Measurements from ENCODE around the gene OR2Z1.
"Not testable (repeated sequence)": the region's sequence is repeated elsewhere in the genome, so short reads cannot be mapped to it uniquely, and the experiment has no call there.

The OR2Z1 gene

DNA sequence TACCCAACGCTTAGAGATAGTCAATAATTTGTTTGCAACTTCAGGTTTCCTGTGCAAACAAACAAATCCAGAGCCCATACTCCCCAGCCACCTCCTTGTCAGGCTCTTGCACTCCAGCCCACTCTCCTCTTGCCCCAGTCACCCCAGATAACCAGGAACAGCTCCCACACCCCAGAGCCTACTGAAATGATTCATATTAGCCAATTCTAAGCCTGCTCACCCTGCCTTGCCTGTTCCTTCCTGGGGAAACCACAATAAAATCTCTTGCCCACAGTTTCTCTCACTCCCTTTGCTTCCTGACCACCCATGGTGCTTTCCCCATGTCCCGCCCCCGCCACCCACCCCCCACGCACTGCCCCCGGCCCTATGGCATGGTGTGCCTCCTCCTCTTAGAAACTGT, 19.1 kb upstream of the OR2Z1 start:
- DNase-seq (ENCODE audit: low read depth in 4 of 4, low spot score in 1 of 4) = peak in 1 of 4 experiments; percentile 1

GRCh38 chr19:8703223-8703622, 18.2 kb upstream of the OR2Z1 start:
- DNase-seq (ENCODE audit: low read depth in 4 of 4, low spot score in 1 of 4) = no peak

DNA sequence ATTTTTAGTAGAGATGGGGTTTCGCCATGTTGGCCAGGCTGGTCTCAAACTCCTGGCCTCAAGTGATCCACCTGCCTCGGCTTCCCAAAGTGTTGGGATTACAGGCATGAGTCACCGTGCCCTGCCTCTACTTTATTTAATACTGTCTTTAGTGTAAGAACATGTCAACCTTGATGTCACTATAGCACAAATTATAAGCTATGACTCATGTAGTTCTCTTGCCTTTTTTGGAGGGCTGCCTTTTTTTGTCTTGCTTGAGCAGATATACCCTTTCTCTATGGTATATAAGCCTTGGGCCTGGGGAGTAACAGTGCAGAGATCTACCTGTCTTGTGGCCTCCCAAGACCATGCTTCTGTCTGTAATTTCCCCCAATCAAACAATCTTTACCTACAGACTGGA, 16.1 kb upstream of the OR2Z1 start:
- not testable (repeated sequence) for DNase-seq (ENCODE audit: low read depth in 4 of 4, low spot score in 1 of 4)

GRCh38 chr19:8705742-8706141, 15.7 kb upstream of the OR2Z1 start:
- DNase-seq (ENCODE audit: low read depth in 4 of 4, low spot score in 1 of 4) = no peak

GRCh38 chr19:8710337-8710736, 11.1 kb upstream of the OR2Z1 start:
- DNase-seq (ENCODE audit: low read depth in 4 of 4, low spot score in 1 of 4) = not testable (repeated sequence)

GRCh38 chr19:8722032-8722431, 598 bp downstream of the OR2Z1 start:
- no peak for DNase-seq (ENCODE audit: low read depth in 4 of 4, low spot score in 1 of 4)

GRCh38 chr19:8724276-8724675, 2.8 kb downstream of the OR2Z1 start:
- DNase-seq (ENCODE audit: low read depth in 4 of 4, low spot score in 1 of 4) = no peak

GRCh38 chr19:8731428-8732169, 10.2 kb downstream of the OR2Z1 start:
- DNase-seq (ENCODE audit: low read depth in 4 of 4, low spot score in 1 of 4) = no peak

DNA sequence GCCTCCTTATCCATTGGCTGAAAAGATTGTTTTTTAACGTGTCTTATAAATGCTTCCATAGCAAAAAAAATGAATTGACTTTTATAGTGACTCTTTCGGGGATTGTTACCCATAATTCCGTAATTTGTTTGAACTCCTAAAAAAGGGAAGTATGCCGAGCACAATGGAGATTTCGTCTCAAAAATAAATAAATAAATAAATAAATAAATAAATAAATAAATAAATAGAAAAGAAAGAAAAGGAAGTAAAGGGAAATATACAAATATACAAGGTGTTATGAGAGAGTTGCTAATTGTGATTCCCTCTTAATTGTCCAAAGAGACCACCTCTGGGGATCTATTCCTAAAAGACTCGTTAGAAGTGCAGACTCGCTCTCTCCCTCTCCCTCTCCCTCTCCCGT, 16.9 kb downstream of the OR2Z1 start:
- DNase-seq (ENCODE audit: low read depth in 4 of 4, low spot score in 1 of 4) = no peak

DNA sequence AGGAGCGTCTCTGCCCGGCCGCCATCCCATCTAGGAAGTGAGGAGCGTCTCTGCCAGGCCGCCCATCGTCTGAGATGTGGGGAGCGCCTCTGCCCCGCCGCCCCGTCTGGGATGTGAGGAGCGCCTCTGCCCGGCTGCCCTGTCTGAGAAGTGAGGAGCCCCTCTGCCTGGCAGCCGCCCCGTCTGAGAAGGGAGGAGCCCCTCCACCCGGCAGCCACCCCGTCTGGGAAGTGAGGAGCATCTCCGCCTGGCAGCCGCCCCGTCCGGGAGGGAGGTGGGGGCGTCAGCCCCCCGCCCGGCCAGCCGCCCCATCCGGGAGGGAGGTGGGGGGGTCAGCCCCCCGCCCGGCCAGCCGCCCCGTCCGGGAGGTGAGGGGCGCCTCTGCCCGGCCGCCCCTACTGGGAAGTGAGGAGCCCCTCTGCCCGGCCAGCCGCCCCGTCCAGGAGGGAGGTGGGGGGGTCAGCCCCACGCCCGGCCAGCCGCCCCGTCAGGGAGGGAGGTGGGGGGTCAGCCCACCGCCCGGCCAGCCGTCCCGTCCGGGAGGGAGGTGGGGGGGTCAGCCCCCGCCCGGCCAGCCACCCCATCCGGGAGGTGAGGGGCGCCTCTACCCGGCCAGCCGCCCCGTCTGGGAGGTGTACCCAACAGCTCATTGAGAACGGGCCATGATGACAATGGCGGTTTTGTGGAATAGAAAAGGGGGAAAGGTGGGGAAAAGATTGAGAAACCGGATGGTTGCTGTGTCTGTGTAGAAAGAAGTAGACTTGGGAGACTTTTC, 18.0 kb downstream of the OR2Z1 start:
- DNase-seq (ENCODE audit: low read depth in 4 of 4, low spot score in 1 of 4) = not testable (repeated sequence)

DNA sequence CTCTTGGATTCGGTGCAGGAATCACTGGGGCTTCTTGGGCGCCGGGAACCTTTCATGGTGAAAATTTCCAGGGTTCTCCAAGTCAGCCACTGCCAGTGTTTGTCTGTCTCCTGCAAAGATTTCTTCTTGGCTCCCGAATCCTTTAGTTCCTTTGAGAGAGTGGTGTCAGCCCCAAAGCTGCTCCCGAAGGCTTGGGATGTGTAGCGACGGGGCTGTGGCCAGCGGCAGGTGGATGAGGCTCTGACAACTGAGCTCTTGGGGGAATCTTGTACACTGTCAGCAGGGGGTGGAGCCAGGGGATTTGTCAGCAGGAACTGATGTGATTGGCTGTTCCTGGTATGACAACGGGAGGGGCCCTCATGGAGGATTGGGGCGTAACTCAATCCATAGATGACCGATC, 45.8 kb downstream of the OR2Z1 start:
- DNase-seq (ENCODE audit: low read depth in 4 of 4, low spot score in 1 of 4) = not testable (repeated sequence)

- not testable (repeated sequence) for DNase-seq (ENCODE audit: low read depth in 4 of 4, low spot score in 1 of 4)
Observed at GRCh38 chr19:8769265-8769664, 47.8 kb downstream of the OR2Z1 start.

DNA sequence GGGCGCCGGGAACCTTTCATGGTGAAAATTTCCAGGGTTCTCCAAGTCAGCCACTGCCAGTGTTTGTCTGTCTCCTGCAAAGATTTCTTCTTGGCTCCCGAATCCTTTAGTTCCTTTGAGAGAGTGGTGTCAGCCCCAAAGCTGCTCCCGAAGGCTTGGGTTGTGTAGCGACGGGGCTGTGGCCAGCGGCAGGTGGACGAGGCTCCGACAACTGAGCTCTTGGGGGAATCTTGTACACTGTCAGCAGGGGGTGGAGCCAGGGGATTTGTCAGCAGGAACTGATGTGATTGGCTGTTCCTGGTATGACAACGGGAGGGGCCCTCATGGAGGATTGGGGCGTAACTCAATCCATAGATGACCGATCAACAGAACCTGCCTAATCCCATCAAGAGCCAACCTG, 52.2 kb downstream of the OR2Z1 start:
- DNase-seq (ENCODE audit: low read depth in 4 of 4, low spot score in 1 of 4) = not testable (repeated sequence)

Data from stimulated activated CD4-positive, alpha-beta T cell treated with anti-CD3 and anti-CD28 coated beads, Interleukin-1b, Interleukin-23, amount 100 ng/mL, for 24 hours (primary cell).